HCT116 (cell line): ENCODE data around the gene NDOR1. TPM values are rescaled to one million over a fixed set of nuclear protein-coding genes. Genes with fewer than 3 reads are reported as not detected.

ENCODE experiments used
- ATAC-seq: fragments of 200-7000 bp; cut with Tn5 transposase; 2 replicates; pipeline ENCODE4 v1.9.1; 2020; ENCODE audit warnings: mild to moderate bottlenecking, moderate library complexity
- BruUV-seq: library from RNA; stranded (reverse); fragments of 400-500 nt; replicated peaks from 2 replicates; lab custom pipeline; 2021; lab: Mats Ljungman, UMichigan
- CTCF ChIA-PET: fragments of 300-600 bp; sonication (Branson Sonifier 250); formaldehyde crosslinking; loops from one replicate; lab custom pipeline; 2021; ENCODE audit warnings: antibody characterized with exemption; lab: Charles Lee
- POLR2A ChIA-PET: fragments of 300-600, 350-600 bp; sonication (Branson Sonifier 250); formaldehyde crosslinking; loops from one replicate; lab custom pipeline; 2021; ENCODE audit warnings: antibody characterized with exemption; lab: Charles Lee
- RAD21 ChIA-PET, 2 experiments: fragments of 300-600 bp; sonication (Branson Sonifier 250); formaldehyde crosslinking; loops; one replicate each; lab custom pipeline; 2023; ENCODE audit warnings: low total read pairs in 2 of 2; ENCODE audit not compliant: uncharacterized antibody in 2 of 2, unreplicated experiment in 2 of 2, low non-redundant PET in 1 of 2; lab: Charles Lee
- DNase-seq: peaks from one replicate; pipeline ENCODE4 v3.0.0-alpha.2; 2010; ENCODE audit warnings: low read depth, low spot score
- H2AFZ ChIP-seq: fragments of 200-600 bp; shearing (Covaris generic), sonication (generic); 2 replicates; pipeline ENCODE4 v1.6.1; 2017; ENCODE audit warnings: low read depth, mixed run types, mixed read lengths, antibody characterized with exemption, low read length; ENCODE audit not compliant: poor library complexity, severe bottlenecking
- H3K27ac ChIP-seq: 2 replicates; pipeline ENCODE4 v1.5.1; 2012; ENCODE audit warnings: low read depth, low read length
- H3K27me3 ChIP-seq: fragments of 200-600 bp; sonication (generic); 2 replicates; pipeline ENCODE4 v1.6.1; 2016; ENCODE audit warnings: mixed run types, low read length, mixed read lengths; ENCODE audit not compliant: insufficient read depth
- H3K36me3 ChIP-seq, 2 experiments: fragments of 200-500 bp in 1 of 2; fragments of 200-600 bp in 1 of 2; sonication (Bioruptor generic) in 1 of 2; sonication (generic) in 1 of 2; 2 replicates each; pipeline versions ENCODE4 v1.5.1 to v1.6.1; 2014 to 2016; ENCODE audit warnings: low read length in 2 of 2, inconsistent platforms in 1 of 2, mixed read lengths in 1 of 2, mixed run types in 1 of 2; ENCODE audit not compliant: insufficient read depth in 2 of 2, control insufficient read depth in 1 of 2
- H3K4me1 ChIP-seq, 2 experiments: fragments of 200-600 bp in 1 of 2; sonication (generic) in 1 of 2; 2 replicates each; pipeline versions ENCODE4 v1.5.1 to v1.6.1; 2012 to 2017; ENCODE audit warnings: low read length in 2 of 2, inconsistent platforms in 1 of 2, mild to moderate bottlenecking in 1 of 2, mixed read lengths in 1 of 2, mixed run types in 1 of 2, moderate library complexity in 1 of 2; ENCODE audit not compliant: insufficient read depth in 2 of 2, control insufficient read depth in 1 of 2
- H3K4me2 ChIP-seq: fragments of 200-600 bp; sonication (generic); 2 replicates; pipeline ENCODE4 v1.6.1; 2017; ENCODE audit warnings: mixed run types, low read length, mixed read lengths
- H3K4me3 ChIP-seq, 2 experiments: fragments of 200-600 bp in 1 of 2; sonication (generic) in 1 of 2; replicated peaks in 1 of 2; 2 replicates each; pipeline ENCODE4 v1.5.1; 2011 to 2016; ENCODE audit warnings: low read length in 2 of 2, control low read depth in 1 of 2, low read depth in 1 of 2, mild to moderate bottlenecking in 1 of 2, mixed read lengths in 1 of 2, mixed run types in 1 of 2
- H3K79me2 ChIP-seq: fragments of 200-600 bp; sonication (generic); 2 replicates; pipeline ENCODE4 v1.6.1; 2017; ENCODE audit warnings: mild to moderate bottlenecking, mixed run types, low read length, moderate library complexity, mixed read lengths; ENCODE audit not compliant: insufficient read depth
- H3K9ac ChIP-seq: fragments of 200-600 bp; sonication (generic); 2 replicates; pipeline ENCODE4 v1.6.1; 2016; ENCODE audit warnings: low read length, mixed read lengths
- H3K9me2 ChIP-seq: fragments of 200-600 bp; sonication (generic), shearing (Covaris generic); 2 replicates; pipeline ENCODE4 v1.6.1; 2017; ENCODE audit warnings: mixed run types, mild to moderate bottlenecking, moderate library complexity; ENCODE audit not compliant: insufficient read depth
- H3K9me3 ChIP-seq, 2 experiments: fragments of 200-500 bp in 1 of 2; fragments of 200-600 bp in 1 of 2; sonication (Bioruptor generic) in 1 of 2; sonication (generic) in 1 of 2; 2 replicates each; pipeline ENCODE4 v1.6.1; 2014 to 2017; ENCODE audit warnings: low read length in 2 of 2, mixed read lengths in 2 of 2, inconsistent platforms in 1 of 2, low read depth in 1 of 2, mild to moderate bottlenecking in 1 of 2, mixed run types in 1 of 2, moderate library complexity in 1 of 2; ENCODE audit not compliant: control insufficient read depth in 1 of 2, insufficient read depth in 1 of 2
- H4K20me1 ChIP-seq: fragments of 200-600 bp; sonication (generic), shearing (Covaris generic); 2 replicates; pipeline ENCODE4 v1.6.1; 2017; ENCODE audit warnings: mixed run types, mild to moderate bottlenecking, moderate library complexity; ENCODE audit not compliant: insufficient read depth
- SIN3A ChIP-seq: IDR thresholded peaks from 2 replicates; pipeline ENCODE4 v1.6.1; 2012; ENCODE audit warnings: low read depth
- intact Hi-C: fragments of 100-400 bp; cut with micrococcal nuclease; formaldehyde crosslinking; loops from 2 replicates; pipeline ENCODE4 v1.10.0; 2022
- total RNA-seq: library from RNA; stranded (reverse); gene quantifications from one replicate; pipeline ENCODE4 v1.2.1, GENCODE V29; 2021; ENCODE audit not compliant: unreplicated experiment
- TF ChIP-seq, protein P1 (sequence below), 3 experiments: fragments of 200-600 bp in 1 of 3; sonication (generic) in 1 of 3; IDR thresholded peaks in 2 of 3; conservative IDR thresholded peaks in 1 of 3; 2 replicates each; pipeline ENCODE4 v1.5.1; 2012 to 2017; ENCODE audit warnings: low read depth in 2 of 3, low read length in 2 of 3, antibody characterized with exemption in 1 of 3, borderline replicate concordance in 1 of 3, control low read depth in 1 of 3, mild to moderate bottlenecking in 1 of 3, mixed read lengths in 1 of 3, mixed run types in 1 of 3, moderate library complexity in 1 of 3; ENCODE audit not compliant: insufficient read depth in 1 of 3

Gene NDOR1
- total RNA-seq, 1 experiment from 2014 or later, result 28.4 TPM

DNA sequence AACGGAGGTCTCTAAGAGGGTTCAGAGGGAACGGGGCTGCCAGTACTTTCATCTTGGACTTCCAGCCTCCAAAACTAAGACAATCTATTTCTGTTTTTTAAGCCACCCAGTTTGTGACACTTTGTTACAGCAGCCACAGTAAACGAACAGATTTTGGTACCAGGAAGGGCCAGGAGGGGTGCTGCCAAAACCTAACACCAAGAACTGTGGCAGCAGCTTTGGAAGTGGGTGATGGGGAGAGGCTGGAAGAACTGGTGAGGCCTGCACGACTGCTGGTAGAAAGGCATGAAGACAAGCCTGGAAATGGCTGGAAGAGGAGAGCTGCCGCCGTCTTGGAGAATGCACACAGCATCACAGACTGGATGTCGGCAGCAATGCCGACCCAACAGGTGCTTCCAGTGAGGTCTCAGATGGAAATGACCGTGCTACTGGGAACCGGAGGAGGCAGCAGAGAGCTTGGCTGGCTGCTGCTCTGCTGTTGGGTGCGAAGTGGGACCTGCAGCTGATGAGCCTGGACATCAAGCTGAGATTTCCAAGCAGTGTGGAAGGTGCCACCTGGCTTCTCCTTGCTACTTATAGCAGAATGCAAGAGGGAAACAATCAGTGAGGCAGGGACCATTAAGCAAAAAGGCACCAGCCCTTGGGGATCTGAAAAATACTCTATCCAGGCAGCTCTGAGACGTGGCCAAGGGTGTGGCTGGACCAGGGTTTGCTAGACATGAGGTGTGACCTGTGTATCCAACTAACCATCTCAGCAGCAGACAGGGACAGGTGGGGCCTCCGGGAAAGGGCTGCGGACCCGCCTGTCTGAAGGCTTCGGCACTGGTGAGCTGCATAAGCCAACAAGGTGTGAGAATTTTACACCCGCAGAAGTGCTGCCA, 29.0 kb upstream of the NDOR1 start:
- no peak overlapping the region for H3K4me2 ChIP-seq
- DNase-seq, result no peak

More for the DNA sequence above, 29.0 kb upstream of the NDOR1 start:
- H2AFZ ChIP-seq, result no peak overlapping the region
- ATAC-seq, result peak; percentile 51
- ChIA-PET POLR2A (interaction anchor here (0.7 to 1.5 kb wide), 3 partner anchors 8 to 26 kb away, joined by 3 to 4 read pairs (median 4); no protein-coding TSS in a partner anchor), RAD21 (no interaction called here), CTCF (no interaction called here)
- H3K9ac ChIP-seq, result no peak overlapping the region
- H3K9me3 ChIP-seq, result no peaks in the 10 kb centered on the region
- H3K36me3 ChIP-seq, result peaks cover 0 to 3% of the 10 kb centered on the region in 2 experiments; a peak in 2 of 4 replicates
- H3K79me2 ChIP-seq, result no peaks in the 10 kb centered on the region
- intact Hi-C loops, result no loop called here
- H3K4me1 ChIP-seq, result peaks cover 0 to 15% of the 10 kb centered on the region in 2 experiments; a peak in 2 of 4 replicates
- no TSS peak for BruUV-seq
- no peaks in the 10 kb centered on the region for H4K20me1 ChIP-seq
- no peak overlapping the region; the same call in 1 of the 2 replicates for H3K27ac ChIP-seq
- no peak for TF ChIP-seq SIN3A
- TF ChIP-seq, protein P1, sequence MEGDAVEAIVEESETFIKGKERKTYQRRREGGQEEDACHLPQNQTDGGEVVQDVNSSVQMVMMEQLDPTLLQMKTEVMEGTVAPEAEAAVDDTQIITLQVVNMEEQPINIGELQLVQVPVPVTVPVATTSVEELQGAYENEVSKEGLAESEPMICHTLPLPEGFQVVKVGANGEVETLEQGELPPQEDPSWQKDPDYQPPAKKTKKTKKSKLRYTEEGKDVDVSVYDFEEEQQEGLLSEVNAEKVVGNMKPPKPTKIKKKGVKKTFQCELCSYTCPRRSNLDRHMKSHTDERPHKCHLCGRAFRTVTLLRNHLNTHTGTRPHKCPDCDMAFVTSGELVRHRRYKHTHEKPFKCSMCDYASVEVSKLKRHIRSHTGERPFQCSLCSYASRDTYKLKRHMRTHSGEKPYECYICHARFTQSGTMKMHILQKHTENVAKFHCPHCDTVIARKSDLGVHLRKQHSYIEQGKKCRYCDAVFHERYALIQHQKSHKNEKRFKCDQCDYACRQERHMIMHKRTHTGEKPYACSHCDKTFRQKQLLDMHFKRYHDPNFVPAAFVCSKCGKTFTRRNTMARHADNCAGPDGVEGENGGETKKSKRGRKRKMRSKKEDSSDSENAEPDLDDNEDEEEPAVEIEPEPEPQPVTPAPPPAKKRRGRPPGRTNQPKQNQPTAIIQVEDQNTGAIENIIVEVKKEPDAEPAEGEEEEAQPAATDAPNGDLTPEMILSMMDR (IDR thresholded peaks at IDR 0.05 in 2 of 3, conservative IDR thresholded peaks at IDR 0.05 in 1 of 3; ENCODE audit: borderline replicate concordance in 1 of 3, insufficient read depth in 1 of 3, low read depth in 2 of 3, low read length in 2 of 3), result peak in 2 of 3 experiments; percentile 36 to 37; a peak in 3 of 6 replicates
- no peaks in the 10 kb centered on the region for H3K27me3 ChIP-seq
- no peaks in the 10 kb centered on the region for H3K9me2 ChIP-seq
- no peak overlapping the region for H3K4me3 ChIP-seq
